ENCODE results near the gene SFXN3. TPM values are rescaled to one million over a fixed set of nuclear protein-coding genes. Genes with fewer than 3 reads are reported as not detected.

Gene SFXN3
- total and polyA plus RNA-seq, 2 of the 13 experiments (the other 11 are each of a cell fraction or from before 2014, with no cell fraction given), result 16.8 to 71.5 TPM

GRCh38 chr10:100986952-100987684, 43.9 kb upstream of the SFXN3 start, which contains the start of the genes MRPL43 and TWNK (continued):
- TF ChIP-seq DNMT3B (CRISPR knock-in tag; conservative IDR thresholded peaks at IDR 0.05) (0 out of 2 replicates have a peak, but pooled peaks have one; percentile 39), RXRB (CRISPR knock-in tag; IDR thresholded peaks at IDR 0.05; ENCODE audit: borderline replicate concordance) (0 out of 2 replicates have a peak, but pooled peaks have one; percentile 1), ZNF367 (CRISPR knock-in tag; IDR thresholded peaks at IDR 0.05; ENCODE audit: borderline replicate concordance) (no peak), ZBTB8A (CRISPR knock-in tag; IDR thresholded peaks at IDR 0.05; ENCODE audit: borderline replicate concordance, low read depth) (no peak), ZNF790 (CRISPR knock-in tag; IDR thresholded peaks at IDR 0.05; ENCODE audit: borderline replicate concordance) (peak; percentile 12; the same call in 1 of the 2 replicates), ZSCAN22 (CRISPR knock-in tag; IDR thresholded peaks at IDR 0.05) (no peak), ZFAT (CRISPR knock-in tag; conservative IDR thresholded peaks at IDR 0.05) (no peak), PREB (CRISPR knock-in tag; IDR thresholded peaks at IDR 0.05) (no peak), KLF11 (CRISPR knock-in tag; IDR thresholded peaks at IDR 0.05) (peak; percentile 70; the same call in 1 of the 2 replicates), SP4 (CRISPR knock-in tag; IDR thresholded peaks at IDR 0.05) (peak; percentile 86), ZNF253 (CRISPR knock-in tag; IDR thresholded peaks at IDR 0.05; ENCODE audit: borderline replicate concordance) (peak; percentile 67; the same call in 1 of the 2 replicates), TRIM22 (IDR thresholded peaks at IDR 0.05) (no peak), ZNF407 (CRISPR knock-in tag; IDR thresholded peaks at IDR 0.05; ENCODE audit: not compliant biosample characterization) (peak; percentile 47), ATF5 (CRISPR knock-in tag; IDR thresholded peaks at IDR 0.05; ENCODE audit: low read depth) (no peak; the same call in 1 of the 2 replicates), ZSCAN25 (CRISPR knock-in tag; IDR thresholded peaks at IDR 0.05) (no peak), MBNL3 (CRISPR knock-in tag; conservative IDR thresholded peaks at IDR 0.05) (no peak)
